CD4-positive, alpha-beta T cell treated with Interleukin-21 for 1 hour (primary cell): ENCODE data around the gene KIFC1.
"Not testable (repeated sequence)": the region's sequence is repeated elsewhere in the genome, so short reads cannot be mapped to it uniquely, and the experiment has no call there.

Experiments used
- DNase-seq: peaks from one replicate; pipeline ENCODE4 v3.0.0-alpha.2; 2020

Gene KIFC1

GRCh38 chr6:33391278-33391921 is at the start of gene KIFC1:
KIFC1 (plus strand) TSS chr6:33391823; CDS start chr6:33391986, 163 bp downstream.
- DNase-seq = peak; percentile 99

- not testable (repeated sequence) for DNase-seq
Observed at GRCh38 chr6:33343606-33343952, 48.0 kb upstream of the KIFC1 start.

GRCh38 chr6:33343953-33344611 is 47.5 kb upstream of the KIFC1 start:
- DNase-seq = peak; percentile 88

- peak; percentile 89 for DNase-seq
Observed at GRCh38 chr6:33344701-33345697, 46.6 kb upstream of the KIFC1 start.

- not testable (repeated sequence) for DNase-seq
Observed at GRCh38 chr6:33346972-33347371, 44.7 kb upstream of the KIFC1 start.

- no peak for DNase-seq
Observed at GRCh38 chr6:33347816-33348215, 43.8 kb upstream of the KIFC1 start.

- not testable (repeated sequence) for DNase-seq
Observed at GRCh38 chr6:33355860-33356259, 35.8 kb upstream of the KIFC1 start.

- no peak for DNase-seq
Observed at GRCh38 chr6:33356295-33356694, 35.3 kb upstream of the KIFC1 start.

GRCh38 chr6:33357160-33357871 is 34.3 kb upstream of the KIFC1 start:
- DNase-seq = not testable (repeated sequence)

GRCh38 chr6:33359331-33359730 is 32.3 kb upstream of the KIFC1 start:
- no peak for DNase-seq

- DNase-seq = not testable (repeated sequence)
Observed at GRCh38 chr6:33363486-33363885, 28.1 kb upstream of the KIFC1 start.

- DNase-seq = not testable (repeated sequence)
Observed at GRCh38 chr6:33364475-33365205, 27.0 kb upstream of the KIFC1 start.

- DNase-seq = not testable (repeated sequence)
Observed at GRCh38 chr6:33365206-33365971, 26.2 kb upstream of the KIFC1 start.

- DNase-seq = no peak
Observed at GRCh38 chr6:33367009-33367714, 24.5 kb upstream of the KIFC1 start.

GRCh38 chr6:33367715-33368025 is 24.0 kb upstream of the KIFC1 start:
- DNase-seq = not testable (repeated sequence)

GRCh38 chr6:33371901-33372300 is 19.7 kb upstream of the KIFC1 start:
- DNase-seq = not testable (repeated sequence)

- DNase-seq = no peak
Observed at GRCh38 chr6:33372526-33373123, 19.0 kb upstream of the KIFC1 start.

GRCh38 chr6:33373960-33374910 is 17.4 kb upstream of the KIFC1 start:
- DNase-seq = peak; percentile 12

- DNase-seq = no peak
Observed at GRCh38 chr6:33375143-33375671, 16.4 kb upstream of the KIFC1 start.
